Measurements from ENCODE around the gene TYK2.
"Not testable (repeated sequence)": the region's sequence is repeated elsewhere in the genome, so short reads cannot be mapped to it uniquely, and the experiment has no call there.

Gene TYK2

DNA sequence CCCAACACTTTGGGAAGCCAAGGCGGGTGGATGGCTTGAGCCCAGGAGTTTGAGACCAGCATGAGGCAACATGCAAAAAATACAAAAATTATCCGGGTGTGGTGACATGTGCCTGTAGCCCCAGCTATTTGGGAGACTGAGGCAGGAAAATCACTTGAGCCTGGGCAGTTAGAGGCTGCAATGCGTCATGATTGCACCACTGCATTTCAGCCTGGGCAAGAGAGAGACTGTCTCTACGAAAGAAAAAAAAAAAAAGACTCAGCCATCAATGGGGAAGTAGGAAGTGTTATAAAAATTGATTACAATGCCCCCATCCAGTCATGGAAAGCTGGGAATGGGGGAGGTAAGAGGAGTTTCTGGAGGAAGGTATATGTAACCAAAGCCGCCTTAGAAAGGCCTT, 5.4 kb downstream of the TYK2 start:
- TF ChIP-seq, protein P1, sequence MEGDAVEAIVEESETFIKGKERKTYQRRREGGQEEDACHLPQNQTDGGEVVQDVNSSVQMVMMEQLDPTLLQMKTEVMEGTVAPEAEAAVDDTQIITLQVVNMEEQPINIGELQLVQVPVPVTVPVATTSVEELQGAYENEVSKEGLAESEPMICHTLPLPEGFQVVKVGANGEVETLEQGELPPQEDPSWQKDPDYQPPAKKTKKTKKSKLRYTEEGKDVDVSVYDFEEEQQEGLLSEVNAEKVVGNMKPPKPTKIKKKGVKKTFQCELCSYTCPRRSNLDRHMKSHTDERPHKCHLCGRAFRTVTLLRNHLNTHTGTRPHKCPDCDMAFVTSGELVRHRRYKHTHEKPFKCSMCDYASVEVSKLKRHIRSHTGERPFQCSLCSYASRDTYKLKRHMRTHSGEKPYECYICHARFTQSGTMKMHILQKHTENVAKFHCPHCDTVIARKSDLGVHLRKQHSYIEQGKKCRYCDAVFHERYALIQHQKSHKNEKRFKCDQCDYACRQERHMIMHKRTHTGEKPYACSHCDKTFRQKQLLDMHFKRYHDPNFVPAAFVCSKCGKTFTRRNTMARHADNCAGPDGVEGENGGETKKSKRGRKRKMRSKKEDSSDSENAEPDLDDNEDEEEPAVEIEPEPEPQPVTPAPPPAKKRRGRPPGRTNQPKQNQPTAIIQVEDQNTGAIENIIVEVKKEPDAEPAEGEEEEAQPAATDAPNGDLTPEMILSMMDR (IDR thresholded peaks at IDR 0.05; ENCODE audit: low read depth, low read length), result no peak
- TF ChIP-seq EZH2phosphoT487 (IDR thresholded peaks at IDR 0.05; ENCODE audit: low read depth), result no peak
- Histone ChIP-seq H3K27me3 (ENCODE audit: low read depth, low read length) (no peaks in the 10 kb centered on the region), H3K9me3 (ENCODE audit: insufficient read depth, low read length) (no peaks in the 10 kb centered on the region), H3K79me2 (ENCODE audit: low read length) (peaks cover 38% of the 10 kb centered on the region), H2AFZ (ENCODE audit: low read depth, low read length) (no peak overlapping the region), H3K4me3 (ENCODE audit: low read length) (no peak overlapping the region), H3K4me2 (ENCODE audit: low read length) (no peak overlapping the region), H3K4me1 (ENCODE audit: low read length) (peaks cover 23% of the 10 kb centered on the region), H3K27ac (ENCODE audit: low read length) (0 out of 2 replicates have a peak overlapping the region, but pooled peaks have one; percentile 45), H4K20me1 (ENCODE audit: insufficient read depth, low read length) (no peaks in the 10 kb centered on the region), H3K36me3 (replicated peaks; ENCODE audit: low read depth, low read length) (peaks cover 33% of the 10 kb centered on the region), H3K9ac (ENCODE audit: low read length) (no peak overlapping the region)

DNA sequence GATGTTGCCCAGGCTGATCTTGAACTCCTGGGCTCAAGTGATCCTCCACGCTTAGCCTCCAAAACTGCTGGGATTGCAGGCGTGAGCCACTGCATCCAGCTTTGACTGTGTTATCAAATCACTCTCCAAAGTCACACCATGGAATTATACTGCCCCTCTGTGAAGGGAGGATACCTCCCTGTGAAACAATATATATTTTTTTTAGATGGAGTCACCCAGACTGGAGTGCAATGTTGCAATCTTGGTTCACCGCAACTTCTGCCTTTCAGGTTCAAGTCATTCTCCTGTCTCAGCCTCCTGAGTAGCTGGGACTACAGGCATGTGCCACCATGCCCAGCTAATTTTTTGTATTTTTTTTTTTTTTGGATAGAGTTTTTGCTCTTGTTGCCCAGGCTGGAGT, 7.7 kb downstream of the TYK2 start:
- TF ChIP-seq, protein P1 (IDR thresholded peaks at IDR 0.05; ENCODE audit: low read depth, low read length), result no peak
- TF ChIP-seq EZH2phosphoT487 (IDR thresholded peaks at IDR 0.05; ENCODE audit: low read depth), result no peak
- peaks cover 45% of the 10 kb centered on the region for H3K36me3 ChIP-seq (replicated peaks; ENCODE audit: low read depth, low read length)

DNA sequence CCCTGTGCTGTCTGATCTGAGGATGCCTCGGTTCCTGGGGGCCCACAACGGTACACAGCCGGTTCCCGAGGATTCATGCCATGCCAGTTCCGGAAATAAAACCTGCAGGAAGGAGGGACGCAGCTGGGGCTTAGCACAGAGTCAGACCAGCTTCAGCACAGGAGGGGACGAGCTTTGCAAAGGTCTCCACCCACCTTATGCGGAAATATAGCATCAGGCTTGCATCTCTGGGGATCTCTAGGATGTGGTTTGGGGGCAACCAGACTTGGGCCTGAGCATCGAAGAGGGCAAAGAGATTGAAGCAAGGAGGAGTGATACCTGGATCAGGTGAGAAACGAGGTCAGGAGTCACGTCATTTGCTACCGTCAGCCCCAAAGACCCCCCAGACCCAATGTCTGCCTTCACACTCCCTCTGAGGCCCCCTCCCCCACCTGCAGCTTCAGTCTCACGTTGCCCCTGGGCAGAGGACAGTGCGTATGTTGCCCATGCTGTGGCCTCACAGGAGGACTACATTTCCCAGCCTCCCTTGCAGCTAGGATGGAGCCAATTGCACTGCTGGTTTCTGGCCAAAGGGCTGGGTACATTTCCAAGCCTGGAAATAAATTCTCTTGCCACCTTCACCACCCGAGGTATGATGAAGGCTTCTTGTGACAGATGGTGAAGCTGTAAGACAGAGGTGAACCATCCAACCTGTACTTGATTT, 12.1 kb downstream of the TYK2 start:
- TF ChIP-seq, protein P1 (IDR thresholded peaks at IDR 0.05; ENCODE audit: low read depth, low read length), result no peak
- TF ChIP-seq EZH2phosphoT487 (IDR thresholded peaks at IDR 0.05; ENCODE audit: low read depth), result no peak
- Histone ChIP-seq H3K27ac (ENCODE audit: low read length) (no peak overlapping the region), H3K79me2 (ENCODE audit: low read length) (peaks cover 36% of the 10 kb centered on the region), H3K4me2 (ENCODE audit: low read length) (no peak overlapping the region), H2AFZ (ENCODE audit: low read depth, low read length) (no peak overlapping the region), H3K4me1 (ENCODE audit: low read length) (peaks cover 21% of the 10 kb centered on the region), H3K9me3 (ENCODE audit: insufficient read depth, low read length) (no peaks in the 10 kb centered on the region), H3K9ac (ENCODE audit: low read length) (no peak overlapping the region), H3K36me3 (replicated peaks; ENCODE audit: low read depth, low read length) (peaks cover 67% of the 10 kb centered on the region), H3K27me3 (ENCODE audit: low read depth, low read length) (no peaks in the 10 kb centered on the region), H4K20me1 (ENCODE audit: insufficient read depth, low read length) (0 out of 2 replicates have a peak, but pooled peaks cover 7% of the 10 kb centered on the region), H3K4me3 (ENCODE audit: low read length) (no peak overlapping the region)

More for the DNA sequence above, 7.7 kb downstream of the TYK2 start:
- Histone ChIP-seq H3K4me2 (ENCODE audit: low read length) (peak overlapping the region; percentile 60; the same call in 1 of the 2 replicates), H3K9ac (ENCODE audit: low read length) (peak overlapping the region; percentile 47; the same call in 1 of the 2 replicates), H3K4me1 (ENCODE audit: low read length) (peaks cover 23% of the 10 kb centered on the region), H4K20me1 (ENCODE audit: insufficient read depth, low read length) (no peaks in the 10 kb centered on the region), H3K79me2 (ENCODE audit: low read length) (peaks cover 25% of the 10 kb centered on the region), H3K4me3 (ENCODE audit: low read length) (no peak overlapping the region), H3K9me3 (ENCODE audit: insufficient read depth, low read length) (no peaks in the 10 kb centered on the region), H3K27ac (ENCODE audit: low read length) (peak overlapping the region; percentile 81), H2AFZ (ENCODE audit: low read depth, low read length) (no peak overlapping the region), H3K27me3 (ENCODE audit: low read depth, low read length) (no peaks in the 10 kb centered on the region)

DNA sequence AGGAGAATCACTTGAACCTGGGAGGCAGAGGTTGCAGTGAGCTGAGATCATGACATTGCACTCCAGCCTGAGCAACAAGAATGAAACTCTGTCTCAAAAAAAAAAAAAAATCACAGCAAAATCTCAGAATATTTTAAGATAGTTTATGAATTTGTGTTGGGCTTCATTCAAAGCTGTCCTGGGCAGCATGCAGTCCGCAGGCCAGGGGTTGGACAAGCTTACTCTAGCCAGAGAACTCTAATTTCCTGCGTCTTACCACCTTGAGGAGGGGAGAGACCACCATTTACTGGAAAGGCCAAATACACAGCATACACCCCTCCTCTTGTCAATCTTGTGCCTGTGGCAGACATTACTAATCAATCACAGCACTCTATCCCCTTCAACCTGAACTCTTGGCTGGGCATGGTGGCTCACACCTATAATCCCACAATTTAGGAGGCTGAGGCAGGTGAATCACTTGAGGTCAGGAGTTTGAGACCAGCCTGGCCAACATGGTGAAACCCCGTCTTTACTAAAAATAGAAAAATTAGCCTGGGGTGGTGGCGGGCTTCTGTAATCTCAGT, 13.3 kb downstream of the TYK2 start:
- Histone ChIP-seq H3K4me1 (ENCODE audit: low read length) (peaks cover 12% of the 10 kb centered on the region; the same call in 1 of the 2 replicates), H3K79me2 (ENCODE audit: low read length) (peaks cover 30% of the 10 kb centered on the region), H3K36me3 (replicated peaks; ENCODE audit: low read depth, low read length) (peaks cover 72% of the 10 kb centered on the region)
- not testable (repeated sequence) for H2AFZ ChIP-seq (ENCODE audit: low read depth, low read length); H3K9me3 ChIP-seq (ENCODE audit: insufficient read depth, low read length); H3K4me3 ChIP-seq (ENCODE audit: low read length); H3K27ac ChIP-seq (ENCODE audit: low read length); H4K20me1 ChIP-seq (ENCODE audit: insufficient read depth, low read length); H3K9ac ChIP-seq (ENCODE audit: low read length); H3K27me3 ChIP-seq (ENCODE audit: low read depth, low read length); H3K4me2 ChIP-seq (ENCODE audit: low read length)
